A549 (cell line): ENCODE data around the gene HPF1.
"Not testable (repeated sequence)": the region's sequence is repeated elsewhere in the genome, so short reads cannot be mapped to it uniquely, and the experiment has no call there.

ENCODE experiments used
- POLR2A ChIP-seq: IDR thresholded peaks from 2 replicates; pipeline ENCODE4 v1.6.1; 2012; ENCODE audit warnings: mild to moderate bottlenecking, low read length
- RAD21 ChIP-seq, 2 experiments: fragments of >200 bp in 1 of 2; sonication (Bioruptor Twin) in 1 of 2; formaldehyde crosslinking in 1 of 2; IDR thresholded peaks in 1 of 2; conservative IDR thresholded peaks in 1 of 2; 2 replicates in 1 of 2; 3 replicates in 1 of 2; pipeline ENCODE4 v1.6.1; 2012 to 2018; ENCODE audit warnings: inconsistent platforms in 1 of 2
- RCOR1 ChIP-seq: fragments of 150-350 bp; IDR thresholded peaks from 2 replicates; pipeline ENCODE4 v1.6.1; 2014; ENCODE audit warnings: antibody characterized with exemption, low read length, low read depth
- TF ChIP-seq, protein P1 (sequence below): fragments of >200 bp; sonication (Bioruptor Twin); formaldehyde crosslinking; IDR thresholded peaks from 3 replicates; pipeline ENCODE4 v1.5.1; 2016
- TF ChIP-seq, protein P2 (sequence below): fragments of 450-650 bp; IDR thresholded peaks from 2 replicates; pipeline ENCODE4 v1.6.1; 2014; ENCODE audit warnings: antibody characterized with exemption
- TF ChIP-seq, protein P3 (sequence below): fragments of 200-600 bp; sonication (generic); IDR thresholded peaks from 2 replicates; pipeline ENCODE4 v1.6.1; 2016; ENCODE audit warnings: antibody characterized with exemption, mild to moderate bottlenecking, moderate library complexity

DNA sequence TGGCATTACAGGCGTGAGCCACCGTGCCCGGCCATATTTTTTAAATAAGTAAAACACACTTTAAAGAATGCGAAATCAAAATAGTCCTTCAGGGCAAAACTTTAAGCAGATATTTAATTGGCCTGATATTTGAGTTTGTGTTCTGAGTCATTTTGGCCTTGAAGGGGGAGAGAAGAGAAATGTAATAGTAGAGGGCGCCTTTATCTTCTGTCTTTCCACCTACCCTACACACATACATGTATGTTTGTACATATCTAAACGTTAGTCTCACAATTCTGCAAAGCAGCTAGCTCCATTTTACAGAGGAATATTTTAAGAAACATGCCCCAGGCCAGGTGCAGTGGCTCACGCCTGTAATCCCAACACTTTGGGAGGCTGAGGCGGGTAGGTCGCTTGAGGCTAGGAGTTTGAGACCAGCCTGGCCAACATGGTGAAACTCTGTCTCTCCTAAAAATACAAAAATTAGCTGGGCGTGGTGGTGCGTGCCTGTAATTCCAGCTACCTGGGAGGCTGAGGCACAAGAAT lies 13.9 kb upstream of the HPF1 start:
- not testable (repeated sequence) for TF ChIP-seq POLR2A; RCOR1; RAD21 (conservative IDR thresholded peaks at IDR 0.05 in 1 of 2, IDR thresholded peaks at IDR 0.05 in 1 of 2)
- TF ChIP-seq, protein P1, sequence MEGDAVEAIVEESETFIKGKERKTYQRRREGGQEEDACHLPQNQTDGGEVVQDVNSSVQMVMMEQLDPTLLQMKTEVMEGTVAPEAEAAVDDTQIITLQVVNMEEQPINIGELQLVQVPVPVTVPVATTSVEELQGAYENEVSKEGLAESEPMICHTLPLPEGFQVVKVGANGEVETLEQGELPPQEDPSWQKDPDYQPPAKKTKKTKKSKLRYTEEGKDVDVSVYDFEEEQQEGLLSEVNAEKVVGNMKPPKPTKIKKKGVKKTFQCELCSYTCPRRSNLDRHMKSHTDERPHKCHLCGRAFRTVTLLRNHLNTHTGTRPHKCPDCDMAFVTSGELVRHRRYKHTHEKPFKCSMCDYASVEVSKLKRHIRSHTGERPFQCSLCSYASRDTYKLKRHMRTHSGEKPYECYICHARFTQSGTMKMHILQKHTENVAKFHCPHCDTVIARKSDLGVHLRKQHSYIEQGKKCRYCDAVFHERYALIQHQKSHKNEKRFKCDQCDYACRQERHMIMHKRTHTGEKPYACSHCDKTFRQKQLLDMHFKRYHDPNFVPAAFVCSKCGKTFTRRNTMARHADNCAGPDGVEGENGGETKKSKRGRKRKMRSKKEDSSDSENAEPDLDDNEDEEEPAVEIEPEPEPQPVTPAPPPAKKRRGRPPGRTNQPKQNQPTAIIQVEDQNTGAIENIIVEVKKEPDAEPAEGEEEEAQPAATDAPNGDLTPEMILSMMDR, result not testable (repeated sequence)
- TF ChIP-seq, protein P2, sequence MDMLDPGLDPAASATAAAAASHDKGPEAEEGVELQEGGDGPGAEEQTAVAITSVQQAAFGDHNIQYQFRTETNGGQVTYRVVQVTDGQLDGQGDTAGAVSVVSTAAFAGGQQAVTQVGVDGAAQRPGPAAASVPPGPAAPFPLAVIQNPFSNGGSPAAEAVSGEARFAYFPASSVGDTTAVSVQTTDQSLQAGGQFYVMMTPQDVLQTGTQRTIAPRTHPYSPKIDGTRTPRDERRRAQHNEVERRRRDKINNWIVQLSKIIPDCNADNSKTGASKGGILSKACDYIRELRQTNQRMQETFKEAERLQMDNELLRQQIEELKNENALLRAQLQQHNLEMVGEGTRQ, result not testable (repeated sequence)
- TF ChIP-seq, protein P3, sequence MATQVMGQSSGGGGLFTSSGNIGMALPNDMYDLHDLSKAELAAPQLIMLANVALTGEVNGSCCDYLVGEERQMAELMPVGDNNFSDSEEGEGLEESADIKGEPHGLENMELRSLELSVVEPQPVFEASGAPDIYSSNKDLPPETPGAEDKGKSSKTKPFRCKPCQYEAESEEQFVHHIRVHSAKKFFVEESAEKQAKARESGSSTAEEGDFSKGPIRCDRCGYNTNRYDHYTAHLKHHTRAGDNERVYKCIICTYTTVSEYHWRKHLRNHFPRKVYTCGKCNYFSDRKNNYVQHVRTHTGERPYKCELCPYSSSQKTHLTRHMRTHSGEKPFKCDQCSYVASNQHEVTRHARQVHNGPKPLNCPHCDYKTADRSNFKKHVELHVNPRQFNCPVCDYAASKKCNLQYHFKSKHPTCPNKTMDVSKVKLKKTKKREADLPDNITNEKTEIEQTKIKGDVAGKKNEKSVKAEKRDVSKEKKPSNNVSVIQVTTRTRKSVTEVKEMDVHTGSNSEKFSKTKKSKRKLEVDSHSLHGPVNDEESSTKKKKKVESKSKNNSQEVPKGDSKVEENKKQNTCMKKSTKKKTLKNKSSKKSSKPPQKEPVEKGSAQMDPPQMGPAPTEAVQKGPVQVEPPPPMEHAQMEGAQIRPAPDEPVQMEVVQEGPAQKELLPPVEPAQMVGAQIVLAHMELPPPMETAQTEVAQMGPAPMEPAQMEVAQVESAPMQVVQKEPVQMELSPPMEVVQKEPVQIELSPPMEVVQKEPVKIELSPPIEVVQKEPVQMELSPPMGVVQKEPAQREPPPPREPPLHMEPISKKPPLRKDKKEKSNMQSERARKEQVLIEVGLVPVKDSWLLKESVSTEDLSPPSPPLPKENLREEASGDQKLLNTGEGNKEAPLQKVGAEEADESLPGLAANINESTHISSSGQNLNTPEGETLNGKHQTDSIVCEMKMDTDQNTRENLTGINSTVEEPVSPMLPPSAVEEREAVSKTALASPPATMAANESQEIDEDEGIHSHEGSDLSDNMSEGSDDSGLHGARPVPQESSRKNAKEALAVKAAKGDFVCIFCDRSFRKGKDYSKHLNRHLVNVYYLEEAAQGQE, result not testable (repeated sequence)
